ENCODE data around the gene CRY2. TPM values are rescaled to one million over a fixed set of nuclear protein-coding genes. Genes with fewer than 3 reads are reported as not detected.

Gene CRY2
- total RNA-seq, 6 experiments from 2014 or later = 12.5 to 16.4 (median 14.1) TPM

GRCh38 chr11:45885274-45885920 is 38.1 kb downstream of the CRY2 start, which contains the start of gene MAPK8IP1:
Gene MAPK8IP1 (plus strand): TSS chr11:45885651. CDS start chr11:45885821, 170 bp downstream.
- peaks cover 4% of the 10 kb centered on the region for H3K4me1 Mint-ChIP-seq (ENCODE audit: low read depth)
- H3K27me3 Mint-ChIP-seq (ENCODE audit: insufficient read depth) = peaks cover 12% of the 10 kb centered on the region
- H3K9me3 Mint-ChIP-seq = no peaks in the 10 kb centered on the region
- peaks cover 5% of the 10 kb centered on the region for H3K36me3 Mint-ChIP-seq (ENCODE audit: low read depth)
- no peak for DNase-seq
- no peak within 1 kb of the TSS for H3K27ac Mint-ChIP-seq
- peak within 1 kb of the TSS; percentile 57 for H3K4me3 Mint-ChIP-seq
- no peak for TF ChIP-seq CTCF (IDR thresholded peaks at IDR 0.05)

GRCh38 chr11:45885921-45886721 is 38.8 kb downstream of the CRY2 start:
- Mint-ChIP-seq H3K4me1 (ENCODE audit: low read depth) (no peaks in the 10 kb centered on the region), H3K27me3 (ENCODE audit: insufficient read depth) (peaks cover 14% of the 10 kb centered on the region), H3K4me3 (no peak overlapping the region), H3K27ac (no peak overlapping the region), H3K36me3 (ENCODE audit: low read depth) (peaks cover 5% of the 10 kb centered on the region), H3K9me3 (no peaks in the 10 kb centered on the region)
- DNase-seq = no peak
- no peak for TF ChIP-seq CTCF (IDR thresholded peaks at IDR 0.05)

DNA sequence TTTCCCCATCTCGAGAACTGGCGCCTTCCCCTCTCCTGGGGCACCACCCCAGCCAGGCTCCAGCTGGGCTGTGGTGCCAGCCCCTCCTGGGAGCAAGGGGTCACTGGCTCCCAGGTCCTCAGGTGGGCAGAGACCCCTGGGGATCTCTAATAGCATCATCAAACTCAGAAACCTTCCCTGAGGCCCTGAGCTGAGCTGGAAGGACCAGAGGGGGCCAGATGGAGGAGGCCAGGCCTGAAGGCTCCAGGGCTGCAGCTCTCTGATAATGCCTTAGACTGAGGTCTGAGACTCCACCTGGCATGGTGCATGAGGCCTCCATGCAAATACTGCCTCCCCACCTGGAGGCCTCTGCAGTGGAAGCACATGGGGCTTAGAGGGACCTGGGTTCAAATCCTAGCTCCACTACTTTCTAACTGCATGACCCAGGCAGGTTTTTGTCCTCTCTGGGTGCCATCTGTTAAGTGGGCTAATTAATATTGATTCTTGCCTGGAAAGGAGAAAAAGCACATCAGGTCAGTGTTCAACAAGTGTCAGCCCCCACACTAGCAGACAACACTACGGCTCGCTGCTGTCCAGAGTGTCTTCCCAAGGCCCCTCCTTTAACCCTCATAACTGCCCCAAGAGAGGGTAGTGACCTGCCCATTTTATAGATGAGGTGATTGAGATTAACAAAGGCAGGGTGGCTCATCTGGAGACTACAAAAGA is 39.7 kb downstream of the CRY2 start:
- Mint-ChIP-seq H3K27ac (no peak overlapping the region), H3K4me1 (ENCODE audit: low read depth) (no peaks in the 10 kb centered on the region), H3K9me3 (no peaks in the 10 kb centered on the region), H3K36me3 (ENCODE audit: low read depth) (peaks cover 5% of the 10 kb centered on the region), H3K4me3 (no peak overlapping the region), H3K27me3 (ENCODE audit: insufficient read depth) (peaks cover 17% of the 10 kb centered on the region)
- no peak for TF ChIP-seq CTCF (IDR thresholded peaks at IDR 0.05)
- DNase-seq = no peak

GRCh38 chr11:45887587-45887986 is 40.3 kb downstream of the CRY2 start:
- no peaks in the 10 kb centered on the region for H3K36me3 Mint-ChIP-seq (ENCODE audit: low read depth)
- H3K27ac Mint-ChIP-seq = no peak overlapping the region
- TF ChIP-seq CTCF (IDR thresholded peaks at IDR 0.05) = no peak
- H3K9me3 Mint-ChIP-seq = no peaks in the 10 kb centered on the region
- H3K4me3 Mint-ChIP-seq = no peak overlapping the region
- no peaks in the 10 kb centered on the region for H3K4me1 Mint-ChIP-seq (ENCODE audit: low read depth)
- peaks cover 23% of the 10 kb centered on the region for H3K27me3 Mint-ChIP-seq (ENCODE audit: insufficient read depth)
- no peak for DNase-seq

GRCh38 chr11:45889555-45889954 is 42.3 kb downstream of the CRY2 start:
- no peak overlapping the region for H3K27ac Mint-ChIP-seq
- H3K4me1 Mint-ChIP-seq (ENCODE audit: low read depth) = no peaks in the 10 kb centered on the region
- H3K4me3 Mint-ChIP-seq = no peak overlapping the region
- no peaks in the 10 kb centered on the region for H3K36me3 Mint-ChIP-seq (ENCODE audit: low read depth)
- TF ChIP-seq CTCF (IDR thresholded peaks at IDR 0.05) = no peak
- DNase-seq = no peak
- no peaks in the 10 kb centered on the region for H3K9me3 Mint-ChIP-seq
- peaks cover 39% of the 10 kb centered on the region for H3K27me3 Mint-ChIP-seq (ENCODE audit: insufficient read depth)
